ENCODE results near the gene PHLDA3.

DNA sequence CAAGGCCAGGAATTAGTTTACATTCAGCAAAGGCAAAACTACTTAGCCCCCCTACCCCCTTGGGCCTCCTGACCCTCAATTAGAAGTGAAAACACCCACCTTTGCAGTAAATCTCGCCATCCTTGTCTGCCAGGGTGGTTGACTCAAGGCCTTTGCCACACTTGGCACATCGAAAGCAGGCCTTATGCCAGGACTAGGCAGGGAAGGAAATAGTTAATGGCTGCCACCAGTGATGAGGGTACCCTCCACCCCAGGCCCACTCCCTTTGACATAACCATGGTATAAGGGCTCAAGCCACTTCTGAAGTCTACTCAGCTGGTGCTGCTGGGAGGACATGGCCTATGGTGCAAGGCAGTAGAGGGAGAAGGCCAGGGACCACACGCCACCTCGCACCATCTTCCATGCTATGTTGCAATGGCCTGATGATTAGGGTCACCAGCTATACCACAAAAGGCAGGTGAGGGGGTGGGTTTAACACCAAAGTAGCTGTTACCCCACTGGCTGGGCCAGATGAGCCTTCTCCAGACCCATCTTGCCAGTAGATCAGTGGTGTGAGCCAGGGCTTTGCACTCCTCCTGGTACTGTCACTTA lies 16.3 kb upstream of the PHLDA3 start:
- TF ChIP-seq, protein P1, sequence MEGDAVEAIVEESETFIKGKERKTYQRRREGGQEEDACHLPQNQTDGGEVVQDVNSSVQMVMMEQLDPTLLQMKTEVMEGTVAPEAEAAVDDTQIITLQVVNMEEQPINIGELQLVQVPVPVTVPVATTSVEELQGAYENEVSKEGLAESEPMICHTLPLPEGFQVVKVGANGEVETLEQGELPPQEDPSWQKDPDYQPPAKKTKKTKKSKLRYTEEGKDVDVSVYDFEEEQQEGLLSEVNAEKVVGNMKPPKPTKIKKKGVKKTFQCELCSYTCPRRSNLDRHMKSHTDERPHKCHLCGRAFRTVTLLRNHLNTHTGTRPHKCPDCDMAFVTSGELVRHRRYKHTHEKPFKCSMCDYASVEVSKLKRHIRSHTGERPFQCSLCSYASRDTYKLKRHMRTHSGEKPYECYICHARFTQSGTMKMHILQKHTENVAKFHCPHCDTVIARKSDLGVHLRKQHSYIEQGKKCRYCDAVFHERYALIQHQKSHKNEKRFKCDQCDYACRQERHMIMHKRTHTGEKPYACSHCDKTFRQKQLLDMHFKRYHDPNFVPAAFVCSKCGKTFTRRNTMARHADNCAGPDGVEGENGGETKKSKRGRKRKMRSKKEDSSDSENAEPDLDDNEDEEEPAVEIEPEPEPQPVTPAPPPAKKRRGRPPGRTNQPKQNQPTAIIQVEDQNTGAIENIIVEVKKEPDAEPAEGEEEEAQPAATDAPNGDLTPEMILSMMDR (IDR thresholded peaks at IDR 0.05; ENCODE audit: low read depth, low read length, missing input control): no peak
- TF ChIP-seq TAF1 (conservative IDR thresholded peaks at IDR 0.05) (no peak), EGR1 (IDR thresholded peaks at IDR 0.05; ENCODE audit: low read depth in 2 of 2) (no peak)
- TF ChIP-seq, protein P2, sequence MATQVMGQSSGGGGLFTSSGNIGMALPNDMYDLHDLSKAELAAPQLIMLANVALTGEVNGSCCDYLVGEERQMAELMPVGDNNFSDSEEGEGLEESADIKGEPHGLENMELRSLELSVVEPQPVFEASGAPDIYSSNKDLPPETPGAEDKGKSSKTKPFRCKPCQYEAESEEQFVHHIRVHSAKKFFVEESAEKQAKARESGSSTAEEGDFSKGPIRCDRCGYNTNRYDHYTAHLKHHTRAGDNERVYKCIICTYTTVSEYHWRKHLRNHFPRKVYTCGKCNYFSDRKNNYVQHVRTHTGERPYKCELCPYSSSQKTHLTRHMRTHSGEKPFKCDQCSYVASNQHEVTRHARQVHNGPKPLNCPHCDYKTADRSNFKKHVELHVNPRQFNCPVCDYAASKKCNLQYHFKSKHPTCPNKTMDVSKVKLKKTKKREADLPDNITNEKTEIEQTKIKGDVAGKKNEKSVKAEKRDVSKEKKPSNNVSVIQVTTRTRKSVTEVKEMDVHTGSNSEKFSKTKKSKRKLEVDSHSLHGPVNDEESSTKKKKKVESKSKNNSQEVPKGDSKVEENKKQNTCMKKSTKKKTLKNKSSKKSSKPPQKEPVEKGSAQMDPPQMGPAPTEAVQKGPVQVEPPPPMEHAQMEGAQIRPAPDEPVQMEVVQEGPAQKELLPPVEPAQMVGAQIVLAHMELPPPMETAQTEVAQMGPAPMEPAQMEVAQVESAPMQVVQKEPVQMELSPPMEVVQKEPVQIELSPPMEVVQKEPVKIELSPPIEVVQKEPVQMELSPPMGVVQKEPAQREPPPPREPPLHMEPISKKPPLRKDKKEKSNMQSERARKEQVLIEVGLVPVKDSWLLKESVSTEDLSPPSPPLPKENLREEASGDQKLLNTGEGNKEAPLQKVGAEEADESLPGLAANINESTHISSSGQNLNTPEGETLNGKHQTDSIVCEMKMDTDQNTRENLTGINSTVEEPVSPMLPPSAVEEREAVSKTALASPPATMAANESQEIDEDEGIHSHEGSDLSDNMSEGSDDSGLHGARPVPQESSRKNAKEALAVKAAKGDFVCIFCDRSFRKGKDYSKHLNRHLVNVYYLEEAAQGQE (IDR thresholded peaks at IDR 0.05): no peak
